Pancreas (tissue), 10 donors: ENCODE results near the gene KASH5. TPM values are rescaled to one million over a fixed set of nuclear protein-coding genes. Genes with fewer than 3 reads are reported as not detected.

ENCODE experiments used
- ATAC-seq, 4 donors: fragments of 200-7000 bp; cut with Tn5 transposase; one replicate each; pipeline versions ENCODE4 v1.8.0 to v1.9.1; 2020; ENCODE audit warnings: mild to moderate bottlenecking in 4 of 4, moderate library complexity in 4 of 4
- DNase-seq, 6 donors: peaks; one replicate each; pipeline ENCODE4 v3.0.0-alpha.2; 2020
- FAIRE-seq: peaks from 2 replicates; lab custom pipeline; 2012; peaks lifted over from hg19 to GRCh38; lab: Jason Lieb, UNC
- H3K27ac ChIP-seq, 4 donors: fragments of 200-600 bp; sonication (generic); 1 replicate in 3 of 4; 2 replicates in 1 of 4; pipeline versions ENCODE4 v1.5.0 to v1.8.0; 2020
- H3K27me3 ChIP-seq, 4 donors: fragments of 200-600 bp; one replicate each; pipeline ENCODE4 v1.8.0; 2021
- H3K36me3 ChIP-seq, 3 donors: fragments of 200-600 bp; sonication (generic) in 1 of 3; one replicate each; pipeline versions ENCODE4 v1.5.0 to v1.8.0; 2020 to 2021
- H3K4me1 ChIP-seq, 3 donors: fragments of 200-600 bp; one replicate each; pipeline ENCODE4 v1.8.0; 2021
- H3K4me3 ChIP-seq, 4 donors: fragments of 200-600 bp; sonication (generic) in 2 of 4; one replicate each; pipeline versions ENCODE4 v1.5.0 to v1.8.0; 2020 to 2021
- H3K9me3 ChIP-seq, 4 donors: fragments of 200-600 bp; one replicate each; pipeline ENCODE4 v1.8.0; 2021
- WGBS, 2 donors: extraction: QIAGEN DNeasy Blood & Tissue Kit; methylation state at CpG; one replicate each; pipeline ENCODE4 v1.1.7; 2013; 5-methylcytosine and 5-hydroxymethylcytosine counted together
- intact Hi-C, 3 donors: fragments of 100-400 bp; cut with DNase I; formaldehyde crosslinking; loops; one replicate each; pipeline versions ENCODE4 v1.11.1 to v1.14.2; 2022
- polyA plus RNA-seq, 2 donors: library from polyadenylated mRNA; stranded (reverse); fragments of 200-250 nt; gene quantifications; one replicate each; pipeline ENCODE4 v1.2.3, GENCODE V29; 2013
- total RNA-seq, 6 donors: library from RNA; stranded (reverse); fragmentation: NEBNext Ultra II Directional in 4 of 6; extraction: Animal tissue kit (Norgen Biotek cat#: 25700) in 4 of 6; gene quantifications; one replicate each; pipeline versions ENCODE4 v1.2.1 to v1.2.4, GENCODE V29; 2021 to 2023
- TF ChIP-seq, protein P1 (sequence below), 4 donors: fragments of 200-600 bp; sonication (generic) in 3 of 4; IDR thresholded peaks; one replicate each; pipeline versions ENCODE4 v1.5.0 to v1.8.0; 2021; ENCODE audit warnings: antibody characterized with exemption in 4 of 4
- donor health status: healthy with polysubstance abuse.
- donor health status: DM: no; HTN: no; CAD: no; lungs with moderate emphysema.
- donor health status: DM: no; HTN: no; CAD: no.
- donor health status: control.
- donor health status: control.
- donor health status: Bipolar disorder and iron deficiency.
- donor health status: DM: yes; HTN: yes; CAD: no.
- donor health status: DM: no; HTN: no; CAD: no.
- donor health status: DM: no; HTN: no; CAD: no.
- donor health status: DM: yes; HTN: yes; CAD: no.

KASH5 gene
- total and polyA plus RNA-seq, 8 donors: 1.2 to 3.3 (median 2.2) TPM

GRCh38 chr19:49347191-49347590 is 40.9 kb upstream of the KASH5 start:
- TF ChIP-seq, protein P1, sequence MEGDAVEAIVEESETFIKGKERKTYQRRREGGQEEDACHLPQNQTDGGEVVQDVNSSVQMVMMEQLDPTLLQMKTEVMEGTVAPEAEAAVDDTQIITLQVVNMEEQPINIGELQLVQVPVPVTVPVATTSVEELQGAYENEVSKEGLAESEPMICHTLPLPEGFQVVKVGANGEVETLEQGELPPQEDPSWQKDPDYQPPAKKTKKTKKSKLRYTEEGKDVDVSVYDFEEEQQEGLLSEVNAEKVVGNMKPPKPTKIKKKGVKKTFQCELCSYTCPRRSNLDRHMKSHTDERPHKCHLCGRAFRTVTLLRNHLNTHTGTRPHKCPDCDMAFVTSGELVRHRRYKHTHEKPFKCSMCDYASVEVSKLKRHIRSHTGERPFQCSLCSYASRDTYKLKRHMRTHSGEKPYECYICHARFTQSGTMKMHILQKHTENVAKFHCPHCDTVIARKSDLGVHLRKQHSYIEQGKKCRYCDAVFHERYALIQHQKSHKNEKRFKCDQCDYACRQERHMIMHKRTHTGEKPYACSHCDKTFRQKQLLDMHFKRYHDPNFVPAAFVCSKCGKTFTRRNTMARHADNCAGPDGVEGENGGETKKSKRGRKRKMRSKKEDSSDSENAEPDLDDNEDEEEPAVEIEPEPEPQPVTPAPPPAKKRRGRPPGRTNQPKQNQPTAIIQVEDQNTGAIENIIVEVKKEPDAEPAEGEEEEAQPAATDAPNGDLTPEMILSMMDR (IDR thresholded peaks at IDR 0.05): no peak
- H3K4me1 ChIP-seq: peaks cover 0 to 4% (median 0%) of the 10 kb centered on the region in 3 donors
- DNase-seq (peak in 1 of 6 donors; percentile 57), FAIRE-seq (no peak), ATAC-seq (no peak)
- no peaks in the 10 kb centered on the region for H3K9me3 ChIP-seq
- no peak overlapping the region for H3K4me3 ChIP-seq
- H3K36me3 ChIP-seq: peaks cover 0 to 26% (median 10%) of the 10 kb centered on the region in 3 donors
- intact Hi-C loops: no loop called here
- H3K27me3 ChIP-seq: no peaks in the 10 kb centered on the region
- H3K27ac ChIP-seq: no peak overlapping the region
- WGBS, 2 donors: 97% methylated on average over 15 of the region's 15 CpGs

- TF ChIP-seq, protein P1 (IDR thresholded peaks at IDR 0.05): no peak
- Histone ChIP-seq H3K27me3 (no peaks in the 10 kb centered on the region), H3K36me3 (peaks cover 0 to 19% (median 10%) of the 10 kb centered on the region in 3 donors), H3K27ac (no peak overlapping the region), H3K4me3 (no peak overlapping the region), H3K9me3 (no peaks in the 10 kb centered on the region), H3K4me1 (peaks cover 0 to 4% (median 0%) of the 10 kb centered on the region in 3 donors)
- peak; percentile 57 to 85 (median 68) for ATAC-seq
- FAIRE-seq: no peak
- intact Hi-C loops: no loop called here
- 70 to 77% methylated on average over 3 of the region's 3 CpGs for whole genome bisulfite sequencing, 2 donors
- peak in 2 of 6 donors; percentile 3 to 48 for DNase-seq
Observed at GRCh38 chr19:49347835-49348234, 40.2 kb upstream of the KASH5 start.

DNA sequence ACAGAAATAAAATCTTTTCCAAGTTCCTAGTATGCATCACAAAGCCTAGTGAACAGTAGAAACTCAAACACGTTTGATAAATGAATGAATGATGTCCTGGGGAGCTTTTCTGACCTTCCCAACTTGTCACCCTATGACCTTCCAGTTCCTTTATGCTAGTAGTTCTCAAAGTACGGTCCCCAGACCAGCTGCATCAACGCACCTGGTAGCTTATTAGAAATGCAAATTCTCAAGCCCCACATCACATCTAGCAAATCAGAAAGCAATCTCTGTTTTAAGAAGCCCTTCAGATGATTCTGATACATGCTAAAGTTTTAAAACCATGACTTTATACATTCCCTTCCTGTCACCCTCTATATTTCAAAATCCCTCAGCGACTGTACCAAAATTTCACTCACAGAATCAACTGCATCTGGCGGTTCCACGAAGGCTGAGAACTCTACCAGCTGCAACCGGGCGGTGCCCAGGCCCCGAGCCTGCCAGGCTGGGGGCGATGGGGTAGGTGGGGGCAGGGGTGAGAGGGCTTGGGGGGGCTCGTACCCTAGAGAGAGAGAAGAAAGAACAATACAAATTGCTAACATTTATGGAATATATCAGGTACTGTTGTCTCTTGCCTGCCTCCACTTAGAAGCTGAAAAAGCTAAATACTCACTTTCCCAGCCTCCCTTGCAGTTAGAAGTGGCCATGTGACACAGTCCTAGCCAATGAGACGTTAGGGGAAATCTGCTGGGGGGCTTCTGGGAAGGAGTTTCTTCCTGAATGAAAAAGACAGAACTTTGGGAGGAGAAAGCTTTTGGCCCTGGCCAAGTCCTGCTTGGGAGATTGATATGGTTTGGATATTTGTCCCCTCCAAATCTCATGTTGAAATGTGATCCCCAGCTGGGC is 39.5 kb upstream of the KASH5 start:
- ATAC-seq: peak; percentile 48 to 73 (median 68)
- TF ChIP-seq, protein P1 (IDR thresholded peaks at IDR 0.05): no peak
- H3K4me3 ChIP-seq: no peak overlapping the region

DNA sequence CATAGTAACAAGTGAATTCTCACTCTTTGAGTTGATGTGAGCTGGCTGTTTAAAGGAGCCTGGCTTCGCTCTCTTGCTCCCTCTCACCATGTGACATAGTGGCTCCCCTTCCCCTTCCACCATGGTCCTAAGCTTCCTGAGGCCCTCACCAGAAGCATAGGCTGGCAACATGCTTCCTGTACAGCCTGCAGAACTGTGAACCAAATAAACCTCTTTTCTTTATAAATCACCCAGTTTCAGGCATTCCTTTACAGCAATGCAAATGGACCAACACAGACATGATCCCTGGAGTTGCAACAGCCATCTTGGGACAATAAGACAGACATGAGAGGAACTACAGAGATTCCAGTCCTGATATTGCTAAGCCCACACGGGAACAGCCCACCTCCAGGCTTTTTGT is 38.5 kb upstream of the KASH5 start:
- intact Hi-C loops: no loop called here
- ATAC-seq: no peak
- WGBS, 2 donors: 96 to 100% methylated on average over 2 of the region's 2 CpGs
- no peak for FAIRE-seq
- peak in 1 of 6 donors; percentile 1 for DNase-seq
- no peaks in the 10 kb centered on the region for H3K27me3 ChIP-seq
- H3K4me3 ChIP-seq: no peak overlapping the region
- H3K36me3 ChIP-seq: peaks cover 0 to 15% (median 10%) of the 10 kb centered on the region in 3 donors
- H3K27ac ChIP-seq: no peak overlapping the region
- TF ChIP-seq, protein P1 (IDR thresholded peaks at IDR 0.05): no peak
- peaks cover 0 to 4% (median 0%) of the 10 kb centered on the region in 3 donors for H3K4me1 ChIP-seq
- no peaks in the 10 kb centered on the region for H3K9me3 ChIP-seq

More for the DNA sequence above, 39.5 kb upstream of the KASH5 start:
- H3K27ac ChIP-seq: peak overlapping the region in 3 of 4 donors; percentile 22 to 30 (median 28)
- intact Hi-C loops: no loop called here
- 35 to 46% methylated on average over 12 of the region's 12 CpGs for WGBS, 2 donors
- peaks cover 0 to 13% (median 10%) of the 10 kb centered on the region in 3 donors for H3K36me3 ChIP-seq
- FAIRE-seq (no peak), DNase-seq (peak in 2 of 6 donors; percentile 30 to 52)
- no peaks in the 10 kb centered on the region for H3K9me3 ChIP-seq
- H3K27me3 ChIP-seq: no peaks in the 10 kb centered on the region
- peaks cover 0 to 4% (median 0%) of the 10 kb centered on the region in 3 donors for H3K4me1 ChIP-seq
